Islet precursor cell (in vitro differentiated cells): Measurements from ENCODE around the gene TFPI2.

Source experiments
- DNase-seq: peaks from one replicate; pipeline ENCODE4 v3.0.0-alpha.2; 2018

TFPI2 gene

GRCh38 chr7:93843260-93843659, 47.3 kb downstream of the TFPI2 start:
- DNase-seq, result no peak

GRCh38 chr7:93838966-93839365, 51.6 kb downstream of the TFPI2 start:
- DNase-seq, result no peak

GRCh38 chr7:93837245-93837644, 53.3 kb downstream of the TFPI2 start:
- no peak for DNase-seq

DNA sequence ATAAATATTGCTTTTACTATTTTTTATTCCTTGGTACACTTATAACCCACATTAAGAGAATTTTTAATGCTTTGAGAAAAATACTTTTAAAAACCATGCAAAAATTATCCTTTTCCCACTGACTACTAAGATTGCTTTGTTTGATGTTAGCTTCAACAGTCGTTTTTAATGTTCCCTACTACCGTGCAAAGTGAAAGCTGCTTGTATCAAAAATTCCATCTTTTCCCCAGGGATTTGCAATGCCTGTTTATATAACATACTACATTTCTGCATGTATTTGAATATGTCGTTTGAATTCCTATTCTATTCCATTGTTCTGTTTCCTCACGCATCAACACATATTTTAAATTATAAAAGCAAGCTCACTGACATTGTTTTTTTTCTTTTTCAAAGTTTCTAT, 54.4 kb downstream of the TFPI2 start:
- DNase-seq, result no peak

DNA sequence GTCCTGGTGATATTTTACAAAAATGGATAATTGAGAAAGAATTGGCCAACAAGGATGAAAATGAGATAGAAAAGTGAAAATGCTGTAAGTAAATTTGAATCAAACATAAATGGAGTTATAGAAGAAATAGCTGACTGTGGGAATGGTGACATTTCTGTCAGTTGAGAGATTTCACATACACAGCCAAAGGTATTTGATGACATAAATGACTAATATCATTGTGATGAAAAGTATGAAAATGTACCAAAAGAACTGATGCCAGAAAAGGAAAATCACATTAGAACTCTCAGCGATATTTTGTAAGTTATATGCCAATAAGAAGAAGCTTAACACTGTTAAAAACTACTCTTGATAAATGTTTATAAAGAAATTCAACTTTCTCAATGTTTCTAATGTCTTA, 54.9 kb downstream of the TFPI2 start:
- no peak for DNase-seq
